ENCODE measurements around the gene CD2AP. TPM values are rescaled to one million over a fixed set of nuclear protein-coding genes. Genes with fewer than 3 reads are reported as not detected.
"Not testable (repeated sequence)": the region's sequence is repeated elsewhere in the genome, so short reads cannot be mapped to it uniquely, and the experiment has no call there.

CD2AP gene
- total RNA-seq, 1 experiment from 2014 or later: 43.8 TPM

DNA sequence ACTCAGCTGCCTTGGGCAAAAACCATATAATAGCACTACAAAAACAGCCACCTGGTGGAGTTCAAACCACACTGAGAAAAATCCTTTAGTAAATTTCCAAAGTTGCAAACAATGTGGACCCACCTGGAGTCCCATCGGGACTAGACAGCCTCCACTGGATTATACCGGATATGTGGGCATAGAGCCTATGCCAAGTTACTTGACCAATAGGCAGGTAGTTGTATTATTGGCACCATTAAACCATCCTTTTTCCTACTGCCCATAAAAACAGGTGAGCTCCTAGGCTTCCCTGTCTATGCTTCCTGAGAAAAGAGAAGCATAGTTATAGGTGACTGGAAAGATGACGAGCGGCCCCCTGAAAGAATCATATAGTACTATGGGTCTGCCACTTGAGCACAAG is 169.1 kb downstream of the CD2AP start (continued):
- TF ChIP-seq, protein P1, sequence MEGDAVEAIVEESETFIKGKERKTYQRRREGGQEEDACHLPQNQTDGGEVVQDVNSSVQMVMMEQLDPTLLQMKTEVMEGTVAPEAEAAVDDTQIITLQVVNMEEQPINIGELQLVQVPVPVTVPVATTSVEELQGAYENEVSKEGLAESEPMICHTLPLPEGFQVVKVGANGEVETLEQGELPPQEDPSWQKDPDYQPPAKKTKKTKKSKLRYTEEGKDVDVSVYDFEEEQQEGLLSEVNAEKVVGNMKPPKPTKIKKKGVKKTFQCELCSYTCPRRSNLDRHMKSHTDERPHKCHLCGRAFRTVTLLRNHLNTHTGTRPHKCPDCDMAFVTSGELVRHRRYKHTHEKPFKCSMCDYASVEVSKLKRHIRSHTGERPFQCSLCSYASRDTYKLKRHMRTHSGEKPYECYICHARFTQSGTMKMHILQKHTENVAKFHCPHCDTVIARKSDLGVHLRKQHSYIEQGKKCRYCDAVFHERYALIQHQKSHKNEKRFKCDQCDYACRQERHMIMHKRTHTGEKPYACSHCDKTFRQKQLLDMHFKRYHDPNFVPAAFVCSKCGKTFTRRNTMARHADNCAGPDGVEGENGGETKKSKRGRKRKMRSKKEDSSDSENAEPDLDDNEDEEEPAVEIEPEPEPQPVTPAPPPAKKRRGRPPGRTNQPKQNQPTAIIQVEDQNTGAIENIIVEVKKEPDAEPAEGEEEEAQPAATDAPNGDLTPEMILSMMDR (IDR thresholded peaks at IDR 0.05 in 2 of 3, conservative IDR thresholded peaks at IDR 0.05 in 1 of 3; ENCODE audit: borderline replicate concordance in 1 of 3, insufficient read depth in 1 of 3, low read depth in 2 of 3, low read length in 2 of 3): 0 out of 6 replicates have a peak, but pooled peaks of 1 of the 3 experiments have one; percentile 2

DNA sequence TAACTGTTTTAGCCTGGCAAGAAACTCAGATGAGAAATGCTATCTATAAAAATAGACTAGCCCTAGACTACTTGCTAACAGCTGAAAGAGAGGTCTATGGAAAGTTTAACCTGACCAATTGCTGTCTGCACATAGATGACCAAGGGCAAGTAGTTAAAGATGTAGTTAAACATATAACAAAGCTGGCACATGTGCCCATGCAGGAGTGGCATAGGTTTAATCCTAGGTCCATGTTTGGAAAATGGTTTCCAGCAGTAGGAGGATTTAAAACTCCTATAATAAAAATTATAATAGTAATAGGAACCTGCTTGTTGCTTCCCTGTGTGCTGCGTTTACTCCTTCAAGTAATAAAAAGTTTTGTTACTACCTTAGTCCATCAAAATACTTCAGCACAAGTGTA is 169.6 kb downstream of the CD2AP start:
- BruUV-seq (replicated peaks): no TSS peak
- RAD21 ChIA-PET (ENCODE audit: low non-redundant PET in 1 of 2, low total read pairs in 2 of 2, uncharacterized antibody in 2 of 2, unreplicated experiment in 2 of 2): interaction anchor here in 1 of 2 experiments (1.1 kb wide), 1 partner anchor 87 kb away, joined by 3 read pairs; no protein-coding TSS in a partner anchor
- intact Hi-C loops (cut with micrococcal nuclease): no loop called here
- 0 out of 2 replicates have a peak, but pooled peaks cover 3% of the 10 kb centered on the region for H3K9me2 ChIP-seq (ENCODE audit: insufficient read depth)
- no peak overlapping the region for H3K4me3 ChIP-seq (replicated peaks in 1 of 2; ENCODE audit: low read depth in 1 of 2, low read length in 2 of 2)
- H3K4me1 ChIP-seq (ENCODE audit: control insufficient read depth in 1 of 2, insufficient read depth in 2 of 2, low read length in 2 of 2): peaks cover 0 to 10% of the 10 kb centered on the region in 2 experiments; a peak in 2 of 4 replicates
- TF ChIP-seq YY1 (IDR thresholded peaks at IDR 0.05; ENCODE audit: extremely low read depth, insufficient replicate concordance, low read depth, low read length) (no peak), POLR2AphosphoS5 (IDR thresholded peaks at IDR 0.05; ENCODE audit: low read depth, low read length) (no peak), SRF (IDR thresholded peaks at IDR 0.05; ENCODE audit: low read depth) (no peak)
- TF ChIP-seq, protein P2, sequence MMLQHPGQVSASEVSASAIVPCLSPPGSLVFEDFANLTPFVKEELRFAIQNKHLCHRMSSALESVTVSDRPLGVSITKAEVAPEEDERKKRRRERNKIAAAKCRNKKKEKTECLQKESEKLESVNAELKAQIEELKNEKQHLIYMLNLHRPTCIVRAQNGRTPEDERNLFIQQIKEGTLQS (IDR thresholded peaks at IDR 0.05): no peak
- no peak overlapping the region for H2AFZ ChIP-seq (ENCODE audit: low read depth, low read length, poor library complexity, severe bottlenecking)
- no peaks in the 10 kb centered on the region for H4K20me1 ChIP-seq (ENCODE audit: insufficient read depth)
- no peak overlapping the region for H3K4me2 ChIP-seq (ENCODE audit: low read length)
- POLR2A ChIA-PET: no interaction called here
- ATAC-seq (no peak), DNase-seq (ENCODE audit: low read depth, low spot score) (no peak)
- no peaks in the 10 kb centered on the region for H3K9me3 ChIP-seq (ENCODE audit: control insufficient read depth in 1 of 2, insufficient read depth in 1 of 2, low read depth in 1 of 2, low read length in 2 of 2)
- no peaks in the 10 kb centered on the region for H3K79me2 ChIP-seq (ENCODE audit: insufficient read depth, low read length)
- H3K27me3 ChIP-seq (ENCODE audit: insufficient read depth, low read length): no peaks in the 10 kb centered on the region
- no peaks in the 10 kb centered on the region for H3K36me3 ChIP-seq (ENCODE audit: control insufficient read depth in 1 of 2, insufficient read depth in 2 of 2, low read length in 2 of 2)
- no peak overlapping the region for H3K27ac ChIP-seq (ENCODE audit: low read depth, low read length)
- H3K9ac ChIP-seq (ENCODE audit: low read length): no peak overlapping the region
- CTCF ChIA-PET: interaction anchor here (1.3 to 1.4 kb wide), 2 partner anchors 16 to 87 kb away, joined by 3 to 8 read pairs; no protein-coding TSS in a partner anchor

DNA sequence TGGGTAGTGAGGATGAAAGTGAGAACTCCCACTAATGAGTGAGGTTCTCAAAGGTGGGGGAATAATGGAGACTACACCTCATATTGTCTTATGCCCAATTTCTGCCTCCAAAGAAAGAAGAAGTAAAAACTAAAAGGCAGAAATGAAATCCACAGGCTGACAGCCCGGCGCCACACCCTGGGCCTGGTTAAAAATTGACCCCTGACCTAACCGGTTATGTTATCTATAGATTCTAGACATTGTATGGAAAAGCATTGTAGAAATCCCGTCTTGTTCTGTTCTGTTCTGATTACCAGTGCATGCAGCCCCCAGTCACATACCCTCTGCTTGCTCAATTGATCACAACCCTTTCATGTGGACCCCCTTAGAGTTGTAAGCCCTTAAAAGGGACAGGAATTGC is 170.0 kb downstream of the CD2AP start:
- H4K20me1 ChIP-seq (ENCODE audit: insufficient read depth); DNase-seq (ENCODE audit: low read depth, low spot score); ATAC-seq; intact Hi-C loops (cut with micrococcal nuclease); H3K27me3 ChIP-seq (ENCODE audit: insufficient read depth, low read length); H3K27ac ChIP-seq (ENCODE audit: low read depth, low read length); BruUV-seq (replicated peaks); H3K36me3 ChIP-seq (ENCODE audit: control insufficient read depth in 1 of 2, insufficient read depth in 2 of 2, low read length in 2 of 2); H3K9me3 ChIP-seq (ENCODE audit: control insufficient read depth in 1 of 2, insufficient read depth in 1 of 2, low read depth in 1 of 2, low read length in 2 of 2); POLR2A ChIA-PET; RAD21 ChIA-PET (ENCODE audit: low non-redundant PET in 1 of 2, low total read pairs in 2 of 2, uncharacterized antibody in 2 of 2, unreplicated experiment in 2 of 2); H3K4me1 ChIP-seq (ENCODE audit: control insufficient read depth in 1 of 2, insufficient read depth in 2 of 2, low read length in 2 of 2); H3K9me2 ChIP-seq (ENCODE audit: insufficient read depth); H3K9ac ChIP-seq (ENCODE audit: low read length); H3K4me2 ChIP-seq (ENCODE audit: low read length); H3K4me3 ChIP-seq (replicated peaks in 1 of 2; ENCODE audit: low read depth in 1 of 2, low read length in 2 of 2); H2AFZ ChIP-seq (ENCODE audit: low read depth, low read length, poor library complexity, severe bottlenecking); H3K79me2 ChIP-seq (ENCODE audit: insufficient read depth, low read length): not testable (repeated sequence)
- CTCF ChIA-PET: interaction anchor here (1.3 to 1.4 kb wide), 2 partner anchors 16 to 86 kb away, joined by 3 to 8 read pairs; no protein-coding TSS in a partner anchor
